ENCODE measurements around the gene RALGPS1. TPM values are rescaled to one million over a fixed set of nuclear protein-coding genes. Genes with fewer than 3 reads are reported as not detected.

Gene RALGPS1
- total and polyA plus RNA-seq, 2 of the 13 experiments (the other 11 are each of a cell fraction or from before 2014, with no cell fraction given): 3.7 to 6.5 TPM

DNA sequence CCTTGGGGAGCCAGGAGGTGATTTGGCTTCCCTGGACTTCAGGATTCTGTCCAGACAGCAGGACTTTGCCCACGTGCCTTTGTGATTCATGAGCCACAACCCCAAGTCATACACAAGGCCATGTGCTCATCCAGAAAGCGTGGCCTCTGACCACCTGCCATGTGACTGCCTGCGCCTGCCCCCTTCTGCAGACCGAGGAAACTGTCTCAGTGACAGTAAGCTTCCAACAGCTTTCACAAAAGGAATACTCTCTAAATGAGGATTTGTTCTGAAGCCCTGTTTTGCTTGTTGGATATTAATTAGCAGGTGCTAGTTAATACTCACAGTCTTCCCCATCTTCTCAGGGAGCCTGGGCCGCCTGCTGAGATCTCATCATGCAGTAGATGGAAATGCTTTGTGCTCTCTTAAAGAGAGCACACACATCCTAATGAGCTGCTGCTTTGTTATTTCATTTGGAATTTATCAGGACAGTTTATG, 244.8 kb downstream of the RALGPS1 start (continued):
- TF ChIP-seq ZNF790 (CRISPR knock-in tag; IDR thresholded peaks at IDR 0.05; ENCODE audit: borderline replicate concordance) (peak; percentile 96; the same call in 1 of the 2 replicates), ZNF883 (CRISPR knock-in tag; IDR thresholded peaks at IDR 0.05; ENCODE audit: not compliant biosample characterization) (peak; percentile 99), ZNF713 (CRISPR knock-in tag; IDR thresholded peaks at IDR 0.05) (peak; percentile 86; the same call in 1 of the 2 replicates), FOXO1 (CRISPR knock-in tag; IDR thresholded peaks at IDR 0.05) (peak; percentile 89), ZNF180 (CRISPR knock-in tag; IDR thresholded peaks at IDR 0.05; ENCODE audit: borderline replicate concordance, low read depth) (peak; percentile 35; the same call in 1 of the 2 replicates), RBM22 (optimal IDR thresholded peaks at IDR 0.05; ENCODE audit: low read length) (no peak), ZBTB38 (CRISPR knock-in tag; IDR thresholded peaks at IDR 0.05) (peak; percentile 97), ZSCAN31 (CRISPR knock-in tag; IDR thresholded peaks at IDR 0.05; ENCODE audit: low read depth) (peak; percentile 97), ZMYM4 (CRISPR knock-in tag; IDR thresholded peaks at IDR 0.05) (peak; percentile 93), HNRNPK (IDR thresholded peaks at IDR 0.05; ENCODE audit: low read depth, low read length, poor library complexity, severe bottlenecking) (no peak)
- TF ChIP-seq, protein P1, sequence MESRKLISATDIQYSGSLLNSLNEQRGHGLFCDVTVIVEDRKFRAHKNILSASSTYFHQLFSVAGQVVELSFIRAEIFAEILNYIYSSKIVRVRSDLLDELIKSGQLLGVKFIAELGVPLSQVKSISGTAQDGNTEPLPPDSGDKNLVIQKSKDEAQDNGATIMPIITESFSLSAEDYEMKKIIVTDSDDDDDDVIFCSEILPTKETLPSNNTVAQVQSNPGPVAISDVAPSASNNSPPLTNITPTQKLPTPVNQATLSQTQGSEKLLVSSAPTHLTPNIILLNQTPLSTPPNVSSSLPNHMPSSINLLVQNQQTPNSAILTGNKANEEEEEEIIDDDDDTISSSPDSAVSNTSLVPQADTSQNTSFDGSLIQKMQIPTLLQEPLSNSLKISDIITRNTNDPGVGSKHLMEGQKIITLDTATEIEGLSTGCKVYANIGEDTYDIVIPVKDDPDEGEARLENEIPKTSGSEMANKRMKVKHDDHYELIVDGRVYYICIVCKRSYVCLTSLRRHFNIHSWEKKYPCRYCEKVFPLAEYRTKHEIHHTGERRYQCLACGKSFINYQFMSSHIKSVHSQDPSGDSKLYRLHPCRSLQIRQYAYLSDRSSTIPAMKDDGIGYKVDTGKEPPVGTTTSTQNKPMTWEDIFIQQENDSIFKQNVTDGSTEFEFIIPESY (CRISPR knock-in tag; IDR thresholded peaks at IDR 0.05): peak; percentile 78
- TF ChIP-seq, protein P2, sequence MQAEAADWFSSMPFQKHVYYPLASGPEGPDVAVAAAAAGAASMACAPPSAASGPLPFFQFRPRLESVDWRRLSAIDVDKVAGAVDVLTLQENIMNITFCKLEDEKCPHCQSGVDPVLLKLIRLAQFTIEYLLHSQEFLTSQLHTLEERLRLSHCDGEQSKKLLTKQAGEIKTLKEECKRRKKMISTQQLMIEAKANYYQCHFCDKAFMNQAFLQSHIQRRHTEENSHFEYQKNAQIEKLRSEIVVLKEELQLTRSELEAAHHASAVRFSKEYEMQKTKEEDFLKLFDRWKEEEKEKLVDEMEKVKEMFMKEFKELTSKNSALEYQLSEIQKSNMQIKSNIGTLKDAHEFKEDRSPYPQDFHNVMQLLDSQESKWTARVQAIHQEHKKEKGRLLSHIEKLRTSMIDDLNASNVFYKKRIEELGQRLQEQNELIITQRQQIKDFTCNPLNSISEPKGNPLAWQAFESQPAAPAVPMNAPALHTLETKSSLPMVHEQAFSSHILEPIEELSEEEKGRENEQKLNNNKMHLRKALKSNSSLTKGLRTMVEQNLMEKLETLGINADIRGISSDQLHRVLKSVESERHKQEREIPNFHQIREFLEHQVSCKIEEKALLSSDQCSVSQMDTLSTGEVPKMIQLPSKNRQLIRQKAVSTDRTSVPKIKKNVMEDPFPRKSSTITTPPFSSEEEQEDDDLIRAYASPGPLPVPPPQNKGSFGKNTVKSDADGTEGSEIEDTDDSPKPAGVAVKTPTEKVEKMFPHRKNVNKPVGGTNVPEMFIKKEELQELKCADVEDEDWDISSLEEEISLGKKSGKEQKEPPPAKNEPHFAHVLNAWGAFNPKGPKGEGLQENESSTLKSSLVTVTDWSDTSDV (CRISPR knock-in tag; IDR thresholded peaks at IDR 0.05): peak; percentile 81; the same call in 1 of the 2 replicates
- TF ChIP-seq, protein P3, sequence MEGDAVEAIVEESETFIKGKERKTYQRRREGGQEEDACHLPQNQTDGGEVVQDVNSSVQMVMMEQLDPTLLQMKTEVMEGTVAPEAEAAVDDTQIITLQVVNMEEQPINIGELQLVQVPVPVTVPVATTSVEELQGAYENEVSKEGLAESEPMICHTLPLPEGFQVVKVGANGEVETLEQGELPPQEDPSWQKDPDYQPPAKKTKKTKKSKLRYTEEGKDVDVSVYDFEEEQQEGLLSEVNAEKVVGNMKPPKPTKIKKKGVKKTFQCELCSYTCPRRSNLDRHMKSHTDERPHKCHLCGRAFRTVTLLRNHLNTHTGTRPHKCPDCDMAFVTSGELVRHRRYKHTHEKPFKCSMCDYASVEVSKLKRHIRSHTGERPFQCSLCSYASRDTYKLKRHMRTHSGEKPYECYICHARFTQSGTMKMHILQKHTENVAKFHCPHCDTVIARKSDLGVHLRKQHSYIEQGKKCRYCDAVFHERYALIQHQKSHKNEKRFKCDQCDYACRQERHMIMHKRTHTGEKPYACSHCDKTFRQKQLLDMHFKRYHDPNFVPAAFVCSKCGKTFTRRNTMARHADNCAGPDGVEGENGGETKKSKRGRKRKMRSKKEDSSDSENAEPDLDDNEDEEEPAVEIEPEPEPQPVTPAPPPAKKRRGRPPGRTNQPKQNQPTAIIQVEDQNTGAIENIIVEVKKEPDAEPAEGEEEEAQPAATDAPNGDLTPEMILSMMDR (CRISPR knock-in tag; IDR thresholded peaks at IDR 0.05): peak; percentile 79
- TF ChIP-seq, protein P4, sequence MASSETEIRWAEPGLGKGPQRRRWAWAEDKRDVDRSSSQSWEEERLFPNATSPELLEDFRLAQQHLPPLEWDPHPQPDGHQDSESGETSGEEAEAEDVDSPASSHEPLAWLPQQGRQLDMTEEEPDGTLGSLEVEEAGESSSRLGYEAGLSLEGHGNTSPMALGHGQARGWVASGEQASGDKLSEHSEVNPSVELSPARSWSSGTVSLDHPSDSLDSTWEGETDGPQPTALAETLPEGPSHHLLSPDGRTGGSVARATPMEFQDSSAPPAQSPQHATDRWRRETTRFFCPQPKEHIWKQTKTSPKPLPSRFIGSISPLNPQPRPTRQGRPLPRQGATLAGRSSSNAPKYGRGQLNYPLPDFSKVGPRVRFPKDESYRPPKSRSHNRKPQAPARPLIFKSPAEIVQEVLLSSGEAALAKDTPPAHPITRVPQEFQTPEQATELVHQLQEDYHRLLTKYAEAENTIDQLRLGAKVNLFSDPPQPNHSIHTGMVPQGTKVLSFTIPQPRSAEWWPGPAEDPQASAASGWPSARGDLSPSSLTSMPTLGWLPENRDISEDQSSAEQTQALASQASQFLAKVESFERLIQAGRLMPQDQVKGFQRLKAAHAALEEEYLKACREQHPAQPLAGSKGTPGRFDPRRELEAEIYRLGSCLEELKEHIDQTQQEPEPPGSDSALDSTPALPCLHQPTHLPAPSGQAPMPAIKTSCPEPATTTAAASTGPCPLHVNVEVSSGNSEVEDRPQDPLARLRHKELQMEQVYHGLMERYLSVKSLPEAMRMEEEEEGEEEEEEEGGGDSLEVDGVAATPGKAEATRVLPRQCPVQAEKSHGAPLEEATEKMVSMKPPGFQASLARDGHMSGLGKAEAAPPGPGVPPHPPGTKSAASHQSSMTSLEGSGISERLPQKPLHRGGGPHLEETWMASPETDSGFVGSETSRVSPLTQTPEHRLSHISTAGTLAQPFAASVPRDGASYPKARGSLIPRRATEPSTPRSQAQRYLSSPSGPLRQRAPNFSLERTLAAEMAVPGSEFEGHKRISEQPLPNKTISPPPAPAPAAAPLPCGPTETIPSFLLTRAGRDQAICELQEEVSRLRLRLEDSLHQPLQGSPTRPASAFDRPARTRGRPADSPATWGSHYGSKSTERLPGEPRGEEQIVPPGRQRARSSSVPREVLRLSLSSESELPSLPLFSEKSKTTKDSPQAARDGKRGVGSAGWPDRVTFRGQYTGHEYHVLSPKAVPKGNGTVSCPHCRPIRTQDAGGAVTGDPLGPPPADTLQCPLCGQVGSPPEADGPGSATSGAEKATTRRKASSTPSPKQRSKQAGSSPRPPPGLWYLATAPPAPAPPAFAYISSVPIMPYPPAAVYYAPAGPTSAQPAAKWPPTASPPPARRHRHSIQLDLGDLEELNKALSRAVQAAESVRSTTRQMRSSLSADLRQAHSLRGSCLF (CRISPR knock-in tag; IDR thresholded peaks at IDR 0.05; ENCODE audit: borderline replicate concordance): peak; percentile 95; the same call in 1 of the 2 replicates
- TF ChIP-seq, protein P5, sequence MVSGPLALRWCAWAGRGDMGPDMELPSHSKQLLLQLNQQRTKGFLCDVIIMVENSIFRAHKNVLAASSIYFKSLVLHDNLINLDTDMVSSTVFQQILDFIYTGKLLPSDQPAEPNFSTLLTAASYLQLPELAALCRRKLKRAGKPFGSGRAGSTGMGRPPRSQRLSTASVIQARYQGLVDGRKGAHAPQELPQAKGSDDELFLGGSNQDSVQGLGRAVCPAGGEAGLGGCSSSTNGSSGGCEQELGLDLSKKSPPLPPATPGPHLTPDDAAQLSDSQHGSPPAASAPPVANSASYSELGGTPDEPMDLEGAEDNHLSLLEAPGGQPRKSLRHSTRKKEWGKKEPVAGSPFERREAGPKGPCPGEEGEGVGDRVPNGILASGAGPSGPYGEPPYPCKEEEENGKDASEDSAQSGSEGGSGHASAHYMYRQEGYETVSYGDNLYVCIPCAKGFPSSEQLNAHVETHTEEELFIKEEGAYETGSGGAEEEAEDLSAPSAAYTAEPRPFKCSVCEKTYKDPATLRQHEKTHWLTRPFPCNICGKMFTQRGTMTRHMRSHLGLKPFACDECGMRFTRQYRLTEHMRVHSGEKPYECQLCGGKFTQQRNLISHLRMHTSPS (CRISPR knock-in tag; IDR thresholded peaks at IDR 0.05; ENCODE audit: low read depth): peak; percentile 82; the same call in 1 of the 2 replicates

Measured in HepG2 (cell line).